Neural crest cell (in vitro differentiated cells): ENCODE results near the gene CHMP1A. TPM values are rescaled to one million over a fixed set of nuclear protein-coding genes. Genes with fewer than 3 reads are reported as not detected.
"Not testable (repeated sequence)": the region's sequence is repeated elsewhere in the genome, so short reads cannot be mapped to it uniquely, and the experiment has no call there.

Source experiments
- DNase-seq: peaks from one replicate; pipeline ENCODE4 v3.0.0; 2021; ENCODE audit warnings: low read depth, mixed read lengths, low spot score
- H3K27ac Mint-ChIP-seq: one replicate; pipeline ENCODE4 v1.8.0; 2021; ENCODE audit warnings: mild to moderate bottlenecking, mixed read lengths; ENCODE audit not compliant: unreplicated experiment
- H3K27me3 Mint-ChIP-seq: 2 replicates; pipeline ENCODE4 v1.8.0; 2021; ENCODE audit warnings: low read depth, mild to moderate bottlenecking, mixed read lengths
- H3K36me3 Mint-ChIP-seq: 2 replicates; pipeline ENCODE4 v1.8.0; 2021; ENCODE audit warnings: low read depth, mild to moderate bottlenecking, mixed read lengths
- H3K4me1 Mint-ChIP-seq: 2 replicates; pipeline ENCODE4 v1.8.0; 2021; ENCODE audit warnings: mixed read lengths
- H3K4me3 Mint-ChIP-seq: one replicate; pipeline ENCODE4 v1.8.0; 2021; ENCODE audit warnings: mild to moderate bottlenecking, mixed read lengths
- H3K9me3 Mint-ChIP-seq: 2 replicates; pipeline ENCODE4 v1.8.0; 2021; ENCODE audit warnings: mixed read lengths
- total RNA-seq: library from RNA; stranded (reverse); gene quantifications from 2 replicates; pipeline ENCODE4 v1.2.1, GENCODE V29; 2021
- TF ChIP-seq, protein P1 (sequence below): fragments of 200-600 bp; sonication (generic); conservative IDR thresholded peaks from 2 replicates; pipeline ENCODE4 v1.5.0; 2021; ENCODE audit warnings: antibody characterized with exemption, mild to moderate bottlenecking

CHMP1A gene
- total RNA-seq, 1 donor from 2014 or later, result 93.9 TPM

GRCh38 chr16:89700649-89701424 is 43.3 kb upstream of the CHMP1A start:
- H3K27me3 Mint-ChIP-seq, result peaks cover 3% of the 10 kb centered on the region
- H3K4me1 Mint-ChIP-seq, result peaks cover 13% of the 10 kb centered on the region
- TF ChIP-seq, protein P1, sequence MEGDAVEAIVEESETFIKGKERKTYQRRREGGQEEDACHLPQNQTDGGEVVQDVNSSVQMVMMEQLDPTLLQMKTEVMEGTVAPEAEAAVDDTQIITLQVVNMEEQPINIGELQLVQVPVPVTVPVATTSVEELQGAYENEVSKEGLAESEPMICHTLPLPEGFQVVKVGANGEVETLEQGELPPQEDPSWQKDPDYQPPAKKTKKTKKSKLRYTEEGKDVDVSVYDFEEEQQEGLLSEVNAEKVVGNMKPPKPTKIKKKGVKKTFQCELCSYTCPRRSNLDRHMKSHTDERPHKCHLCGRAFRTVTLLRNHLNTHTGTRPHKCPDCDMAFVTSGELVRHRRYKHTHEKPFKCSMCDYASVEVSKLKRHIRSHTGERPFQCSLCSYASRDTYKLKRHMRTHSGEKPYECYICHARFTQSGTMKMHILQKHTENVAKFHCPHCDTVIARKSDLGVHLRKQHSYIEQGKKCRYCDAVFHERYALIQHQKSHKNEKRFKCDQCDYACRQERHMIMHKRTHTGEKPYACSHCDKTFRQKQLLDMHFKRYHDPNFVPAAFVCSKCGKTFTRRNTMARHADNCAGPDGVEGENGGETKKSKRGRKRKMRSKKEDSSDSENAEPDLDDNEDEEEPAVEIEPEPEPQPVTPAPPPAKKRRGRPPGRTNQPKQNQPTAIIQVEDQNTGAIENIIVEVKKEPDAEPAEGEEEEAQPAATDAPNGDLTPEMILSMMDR, result peak; percentile 43
- H3K9me3 Mint-ChIP-seq, result no peaks in the 10 kb centered on the region
- H3K4me3 Mint-ChIP-seq, result peak overlapping the region; percentile 83
- H3K36me3 Mint-ChIP-seq, result peaks cover 3% of the 10 kb centered on the region
- no peak for DNase-seq
- no peak overlapping the region for H3K27ac Mint-ChIP-seq

- peaks cover 3% of the 10 kb centered on the region for H3K36me3 Mint-ChIP-seq
- peak; percentile 98 for DNase-seq
Measured at GRCh38 chr16:89700100-89700648, 42.7 kb upstream of the CHMP1A start.

GRCh38 chr16:89699629-89700099 is 42.2 kb upstream of the CHMP1A start:
- H3K4me1 Mint-ChIP-seq, result peaks cover 12% of the 10 kb centered on the region
- H3K27ac Mint-ChIP-seq, DNase-seq, H3K9me3 Mint-ChIP-seq, H3K27me3 Mint-ChIP-seq, H3K36me3 Mint-ChIP-seq: not testable (repeated sequence)
- peak overlapping the region; percentile 83 for H3K4me3 Mint-ChIP-seq

More at GRCh38 chr16:89700100-89700648, 42.7 kb upstream of the CHMP1A start:
- TF ChIP-seq, protein P1, result peak; percentile 78
- Mint-ChIP-seq H3K27me3 (peaks cover 3% of the 10 kb centered on the region), H3K27ac (no peak overlapping the region), H3K4me1 (peaks cover 12% of the 10 kb centered on the region), H3K9me3 (no peaks in the 10 kb centered on the region), H3K4me3 (peak overlapping the region; percentile 83)

- not testable (repeated sequence) for H3K27ac Mint-ChIP-seq, H3K9me3 Mint-ChIP-seq, H3K27me3 Mint-ChIP-seq, H3K4me3 Mint-ChIP-seq, H3K36me3 Mint-ChIP-seq, DNase-seq
- H3K4me1 Mint-ChIP-seq, result peaks cover 12% of the 10 kb centered on the region
Measured at GRCh38 chr16:89698717-89699116, 41.2 kb upstream of the CHMP1A start.

- peak overlapping the region; percentile 41 for H3K4me3 Mint-ChIP-seq
- H3K36me3 Mint-ChIP-seq, result peaks cover 7% of the 10 kb centered on the region
- no peak overlapping the region for H3K27ac Mint-ChIP-seq
- H3K4me1 Mint-ChIP-seq, result peaks cover 12% of the 10 kb centered on the region
- no peak for DNase-seq
- H3K9me3 Mint-ChIP-seq, result no peaks in the 10 kb centered on the region
- H3K27me3 Mint-ChIP-seq, result no peaks in the 10 kb centered on the region
- TF ChIP-seq, protein P1, result no peak
Measured at GRCh38 chr16:89697616-89698331, 40.3 kb upstream of the CHMP1A start.

DNA sequence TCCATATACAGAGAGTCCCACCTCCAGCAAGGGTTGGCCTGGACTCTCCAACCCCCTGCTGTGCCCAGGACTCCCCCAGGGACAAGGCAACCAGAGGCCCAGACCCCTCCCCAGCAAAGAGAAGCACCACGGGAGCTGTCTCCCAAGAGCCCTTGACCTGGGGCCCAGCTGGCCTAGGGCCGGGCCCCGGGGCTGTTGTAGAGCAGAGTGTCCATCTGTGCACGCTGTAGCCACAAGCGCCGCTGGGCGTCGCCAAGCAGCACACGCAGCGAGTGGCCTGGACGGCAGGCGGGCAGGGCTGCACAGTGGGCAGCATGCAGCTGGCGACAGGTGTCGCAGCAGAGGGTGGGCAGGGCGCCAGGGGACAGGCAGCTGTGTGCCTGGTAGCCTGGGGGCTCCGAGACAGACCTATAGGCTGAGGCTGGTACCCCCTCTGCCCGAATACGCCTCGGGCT is 39.7 kb upstream of the CHMP1A start:
- Mint-ChIP-seq H3K9me3 (no peaks in the 10 kb centered on the region), H3K4me1 (peaks cover 12% of the 10 kb centered on the region)

More for the DNA sequence above, 39.7 kb upstream of the CHMP1A start:
- DNase-seq, result no peak
- TF ChIP-seq, protein P1, result no peak
- Mint-ChIP-seq H3K27ac (no peak overlapping the region), H3K27me3 (no peaks in the 10 kb centered on the region), H3K36me3 (peaks cover 7% of the 10 kb centered on the region), H3K4me3 (no peak overlapping the region)
